Mesothelial cell of epicardium (in vitro differentiated cells): ENCODE data around the gene KLHL35. TPM values are rescaled to one million over a fixed set of nuclear protein-coding genes. Genes with fewer than 3 reads are reported as not detected.

ENCODE experiments used
- DNase-seq, 2 experiments: peaks; one replicate each; pipeline ENCODE4 v3.0.0; 2021; ENCODE audit warnings: low spot score in 2 of 2; ENCODE audit not compliant: unreplicated experiment in 2 of 2
- H3K27ac Mint-ChIP-seq: 2 replicates; pipeline ENCODE4 v1.8.0; 2021; ENCODE audit warnings: mixed read lengths
- H3K27me3 Mint-ChIP-seq: 2 replicates; pipeline ENCODE4 v1.8.0; 2021; ENCODE audit warnings: low read depth, mixed read lengths
- H3K36me3 Mint-ChIP-seq: 2 replicates; pipeline ENCODE4 v1.8.0; 2021; ENCODE audit warnings: mixed read lengths
- H3K4me1 Mint-ChIP-seq: 2 replicates; pipeline ENCODE4 v1.8.0; 2021; ENCODE audit warnings: mixed read lengths
- H3K4me3 Mint-ChIP-seq: 2 replicates; pipeline ENCODE4 v1.8.0; 2021; ENCODE audit warnings: mild to moderate bottlenecking, moderate library complexity, mixed read lengths
- H3K9me3 Mint-ChIP-seq: 2 replicates; pipeline ENCODE4 v1.8.0; 2021; ENCODE audit warnings: mixed read lengths
- CTCF ChIP-seq: fragments of 200-600 bp; sonication (generic); IDR thresholded peaks from one replicate; pipeline ENCODE4 v1.5.0; 2021; ENCODE audit warnings: antibody characterized with exemption; ENCODE audit not compliant: unreplicated experiment
- total RNA-seq: library from RNA; stranded (reverse); gene quantifications from 3 replicates; pipeline ENCODE4 v1.2.1, GENCODE V29; 2021

The KLHL35 gene
- total RNA-seq, 1 donor from 2014 or later: 0.67 TPM

- no peaks in the 10 kb centered on the region for H3K36me3 Mint-ChIP-seq
- no peak overlapping the region for H3K4me3 Mint-ChIP-seq
- no peak overlapping the region for H3K27ac Mint-ChIP-seq
- no peaks in the 10 kb centered on the region for H3K4me1 Mint-ChIP-seq
- no peak for TF ChIP-seq CTCF
- no peaks in the 10 kb centered on the region for H3K27me3 Mint-ChIP-seq
- no peaks in the 10 kb centered on the region for H3K9me3 Mint-ChIP-seq
- no peak for DNase-seq
Observed at GRCh38 chr11:75456596-75457183, 23.7 kb upstream of the KLHL35 start.

GRCh38 chr11:75454987-75455386, 22.0 kb upstream of the KLHL35 start:
- Mint-ChIP-seq H3K27me3 (no peaks in the 10 kb centered on the region), H3K4me1 (no peaks in the 10 kb centered on the region), H3K36me3 (no peaks in the 10 kb centered on the region), H3K9me3 (no peaks in the 10 kb centered on the region), H3K27ac (no peak overlapping the region), H3K4me3 (no peak overlapping the region)
- no peak for DNase-seq
- TF ChIP-seq CTCF: no peak

GRCh38 chr11:75453916-75454655, 21.1 kb upstream of the KLHL35 start:
- TF ChIP-seq CTCF: no peak
- Mint-ChIP-seq H3K36me3 (no peaks in the 10 kb centered on the region), H3K27ac (no peak overlapping the region), H3K27me3 (no peaks in the 10 kb centered on the region), H3K4me3 (no peak overlapping the region), H3K4me1 (no peaks in the 10 kb centered on the region), H3K9me3 (no peaks in the 10 kb centered on the region)
- no peak for DNase-seq

GRCh38 chr11:75450826-75451821, 18.1 kb upstream of the KLHL35 start:
- peak; percentile 63 for TF ChIP-seq CTCF
- no peaks in the 10 kb centered on the region for H3K4me1 Mint-ChIP-seq
- no peaks in the 10 kb centered on the region for H3K27me3 Mint-ChIP-seq
- DNase-seq: no peak
- no peak overlapping the region for H3K4me3 Mint-ChIP-seq
- no peak overlapping the region for H3K27ac Mint-ChIP-seq
- H3K36me3 Mint-ChIP-seq: no peaks in the 10 kb centered on the region
- H3K9me3 Mint-ChIP-seq: no peaks in the 10 kb centered on the region

DNA sequence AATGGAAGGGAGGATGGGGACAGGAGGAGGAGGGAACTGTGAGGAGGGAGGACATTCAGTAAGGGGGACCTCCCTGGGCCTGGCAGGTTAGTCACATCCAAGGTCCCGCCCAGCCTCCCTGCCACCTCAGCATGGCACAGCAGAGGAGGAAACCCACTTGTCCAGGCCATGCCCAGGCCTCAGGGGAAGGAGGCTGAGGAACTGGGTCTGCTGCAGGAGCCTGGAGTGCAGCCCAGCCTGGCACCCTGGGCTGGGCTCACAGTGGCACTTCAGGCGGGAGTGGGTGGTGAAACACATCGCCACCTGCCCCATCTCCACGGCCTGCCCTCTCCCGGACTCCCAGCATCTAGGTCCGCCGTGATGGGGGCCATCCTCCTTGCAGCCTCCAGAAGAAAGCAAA, 17.2 kb upstream of the KLHL35 start:
- DNase-seq: no peak
- no peaks in the 10 kb centered on the region for H3K4me1 Mint-ChIP-seq
- no peaks in the 10 kb centered on the region for H3K36me3 Mint-ChIP-seq
- peaks cover under 1% of the 10 kb centered on the region for H3K27me3 Mint-ChIP-seq
- no peak for TF ChIP-seq CTCF
- H3K9me3 Mint-ChIP-seq: no peaks in the 10 kb centered on the region
- H3K4me3 Mint-ChIP-seq: no peak overlapping the region
- H3K27ac Mint-ChIP-seq: no peak overlapping the region
